H1 (cell line): Measurements from ENCODE around the gene ATCAY.

Source experiments
- CREB1 ChIP-seq: IDR thresholded peaks from 2 replicates; pipeline ENCODE4 v1.6.1; 2012; ENCODE audit warnings: inconsistent platforms
- CTCF ChIP-seq, 3 experiments: IDR thresholded peaks; 1 replicate in 2 of 3; 2 replicates in 1 of 3; pipeline versions ENCODE4 v1.5.1 to v1.6.1; 2011; ENCODE audit warnings: low read length in 3 of 3, mild to moderate bottlenecking in 3 of 3, inconsistent platforms in 2 of 3, low read depth in 1 of 3, moderate library complexity in 1 of 3; ENCODE audit not compliant: insufficient read depth in 1 of 3; ENCODE audit errors: control extremely low read depth in 1 of 3
- EZH2 ChIP-seq: fragments of 200-600 bp; sonication (generic); IDR thresholded peaks from 2 replicates; pipeline ENCODE4 v1.7.1; 2012; ENCODE audit warnings: low read depth, mild to moderate bottlenecking, moderate library complexity, low read length, inconsistent platforms; ENCODE audit not compliant: severe bottlenecking
- MAFK ChIP-seq: IDR thresholded peaks from 2 replicates; pipeline ENCODE4 v1.6.1; 2012; ENCODE audit warnings: low read depth, mild to moderate bottlenecking, improper control_type of control experiment, low read length
- POLR2A ChIP-seq, 2 experiments: IDR thresholded peaks; 1 replicate in 1 of 2; 2 replicates in 1 of 2; pipeline ENCODE4 v1.6.1; 2011; ENCODE audit warnings: low read depth in 2 of 2, low read length in 2 of 2, mild to moderate bottlenecking in 2 of 2; ENCODE audit errors: control extremely low read depth in 1 of 2
- POLR2AphosphoS5 ChIP-seq: IDR thresholded peaks from 2 replicates; pipeline ENCODE4 v1.6.1; 2011; ENCODE audit warnings: low read depth, low read length
- RFX5 ChIP-seq: IDR thresholded peaks from 2 replicates; pipeline ENCODE4 v1.6.1; 2011; ENCODE audit warnings: low read depth, low read length, improper control_type of control experiment, borderline replicate concordance
- RNF2 ChIP-seq: fragments of 200-900, 300-1000 bp; sonication (generic); IDR thresholded peaks from 2 replicates; pipeline ENCODE4 v1.7.1; 2016; ENCODE audit warnings: borderline replicate concordance, low read depth, mild to moderate bottlenecking, antibody characterized with exemption, low read length; ENCODE audit not compliant: poor library complexity, severe bottlenecking; ENCODE audit errors: missing control alignments
- SUZ12 ChIP-seq: fragments of 200-600 bp; sonication (generic); IDR thresholded peaks from 2 replicates; pipeline ENCODE4 v1.6.1; 2012; ENCODE audit warnings: mild to moderate bottlenecking, inconsistent platforms, low read length, moderate library complexity, mixed read lengths
- TF ChIP-seq, protein P1 (sequence below): IDR thresholded peaks from 2 replicates; pipeline ENCODE4 v1.6.1; 2012; ENCODE audit warnings: inconsistent platforms
- TF ChIP-seq, protein P2 (sequence below): IDR thresholded peaks from 2 replicates; pipeline ENCODE4 v1.6.1; 2011; ENCODE audit warnings: low read depth, mild to moderate bottlenecking, low read length; ENCODE audit not compliant: insufficient read depth

GRCh38 chr19:3882041-3882384, 1.5 kb downstream of the ATCAY start:
- no peak for TF ChIP-seq POLR2AphosphoS5
- TF ChIP-seq CTCF (IDR thresholded peaks at IDR 0.05; ENCODE audit: control extremely low read depth in 1 of 3, insufficient read depth in 1 of 3, low read depth in 1 of 3, low read length in 3 of 3), result no peak
- TF ChIP-seq CREB1, result no peak
- no peak for TF ChIP-seq EZH2
- no peak for TF ChIP-seq RFX5
- no peak for TF ChIP-seq MAFK
- TF ChIP-seq, protein P1, sequence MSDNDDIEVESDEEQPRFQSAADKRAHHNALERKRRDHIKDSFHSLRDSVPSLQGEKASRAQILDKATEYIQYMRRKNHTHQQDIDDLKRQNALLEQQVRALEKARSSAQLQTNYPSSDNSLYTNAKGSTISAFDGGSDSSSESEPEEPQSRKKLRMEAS, result no peak
- no peak for TF ChIP-seq RNF2
- no peak for TF ChIP-seq SUZ12
- TF ChIP-seq, protein P2, sequence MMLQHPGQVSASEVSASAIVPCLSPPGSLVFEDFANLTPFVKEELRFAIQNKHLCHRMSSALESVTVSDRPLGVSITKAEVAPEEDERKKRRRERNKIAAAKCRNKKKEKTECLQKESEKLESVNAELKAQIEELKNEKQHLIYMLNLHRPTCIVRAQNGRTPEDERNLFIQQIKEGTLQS, result no peak
- no peak for TF ChIP-seq POLR2A (IDR thresholded peaks at IDR 0.05; ENCODE audit: control extremely low read depth in 1 of 2, low read depth in 2 of 2, low read length in 2 of 2)
